Prostate gland (tissue), 2 donors: ENCODE measurements around the gene PSORS1C1. TPM values are rescaled to one million over a fixed set of nuclear protein-coding genes. Genes with fewer than 3 reads are reported as not detected.

Experiments
- DNase-seq: peaks from one replicate; pipeline ENCODE4 v3.0.0-alpha.2; 2019; ENCODE audit warnings: low spot score
- H3K27ac ChIP-seq, 2 donors: fragments of 200-600 bp; sonication (generic); 2 replicates each; pipeline ENCODE4 v1.5.1; 2017 to 2019
- H3K27me3 ChIP-seq: fragments of 200-600 bp; sonication (generic); replicated peaks from 2 replicates; pipeline ENCODE4 v1.5.1; 2019; ENCODE audit not compliant: insufficient read depth
- H3K36me3 ChIP-seq, 2 donors: fragments of 200-600 bp; sonication (generic); 1 replicate in 1 of 2; 2 replicates in 1 of 2; pipeline versions ENCODE4 v1.5.1 to v1.8.1; 2017 to 2019
- H3K4me1 ChIP-seq: fragments of 200-600 bp; sonication (generic); replicated peaks from 2 replicates; pipeline ENCODE4 v1.5.1; 2019
- H3K4me3 ChIP-seq, 2 donors: fragments of 200-600 bp; sonication (generic); 2 replicates each; pipeline ENCODE4 v1.5.1; 2017 to 2019
- H3K9me3 ChIP-seq: fragments of 200-600 bp; sonication (generic); 2 replicates; pipeline ENCODE4 v1.5.1; 2017
- CTCF ChIP-seq, 4 experiments: fragments of 200-600 bp in 2 of 4; fragments of 450-650 bp in 2 of 4; sonication (generic) in 2 of 4; IDR thresholded peaks; 1 replicate in 3 of 4; 2 replicates in 1 of 4; pipeline ENCODE4 v1.5.1; 2016 to 2019; ENCODE audit warnings: antibody characterized with exemption in 4 of 4, mild to moderate bottlenecking in 2 of 4, moderate library complexity in 2 of 4
- POLR2A ChIP-seq: fragments of 450-650 bp; IDR thresholded peaks from one replicate; pipeline ENCODE4 v1.6.1; 2016; ENCODE audit warnings: antibody characterized with exemption, mild to moderate bottlenecking
- POLR2AphosphoS5 ChIP-seq: sonication (generic); formaldehyde crosslinking; IDR thresholded peaks from one replicate; pipeline ENCODE4 v1.6.1; 2017; ENCODE audit warnings: antibody characterized with exemption
- WGBS: methylation state at CpG from one replicate; pipeline ENCODE4 v1.1.5; 2018; 5-methylcytosine and 5-hydroxymethylcytosine counted together
- intact Hi-C: fragments of 100-400 bp; cut with DNase I; formaldehyde crosslinking; loops from one replicate; pipeline ENCODE4 v1.14.2; 2022
- total RNA-seq, 2 donors: library from RNA; depleted of rRNA; stranded (reverse); fragments of >200 nt; gene quantifications; one replicate each; pipeline ENCODE4 v1.1.0, GENCODE V29; 2016

PSORS1C1 gene
- total RNA-seq, 2 donors from 2014 or later, result 1.2 to 3.5 TPM

GRCh38 chr6:31129130-31129529 lies 14.5 kb downstream of the PSORS1C1 start:
- H3K4me3 ChIP-seq, result no peak overlapping the region
- TF ChIP-seq CTCF (IDR thresholded peaks at IDR 0.05), result no peak
- TF ChIP-seq POLR2AphosphoS5, result peak; percentile 65
- intact Hi-C loops, result no loop called here
- no peaks in the 10 kb centered on the region for H3K9me3 ChIP-seq
- peak overlapping the region in 1 of 2 donors; percentile 63 for H3K27ac ChIP-seq
- no peaks in the 10 kb centered on the region for H3K36me3 ChIP-seq
- H3K27me3 ChIP-seq, result no peaks in the 10 kb centered on the region
- no peaks in the 10 kb centered on the region for H3K4me1 ChIP-seq
- WGBS, result 31% methylated on average over 4 of the region's 4 CpGs
- DNase-seq, result peak; percentile 51

- no peak for DNase-seq
- Histone ChIP-seq H3K4me3 (no peak overlapping the region), H3K36me3 (no peaks in the 10 kb centered on the region), H3K4me1 (no peaks in the 10 kb centered on the region), H3K27ac (no peak overlapping the region), H3K9me3 (no peaks in the 10 kb centered on the region), H3K27me3 (no peaks in the 10 kb centered on the region)
- intact Hi-C loops, result no loop called here
- TF ChIP-seq POLR2A (no peak), POLR2AphosphoS5 (no peak), CTCF (IDR thresholded peaks at IDR 0.05) (no peak)
- 96% methylated on average over 3 of the region's 3 CpGs for WGBS
Measured at GRCh38 chr6:31130751-31131150, 16.2 kb downstream of the PSORS1C1 start.

- no peak for TF ChIP-seq CTCF (IDR thresholded peaks at IDR 0.05)
- Histone ChIP-seq H3K9me3 (no peaks in the 10 kb centered on the region), H3K36me3 (no peaks in the 10 kb centered on the region), H3K4me3 (no peak overlapping the region), H3K4me1 (no peaks in the 10 kb centered on the region), H3K27ac (no peak overlapping the region), H3K27me3 (no peaks in the 10 kb centered on the region)
- DNase-seq, result no peak
- intact Hi-C loops, result no loop called here
- WGBS, result 96% methylated on average over 3 of the region's 3 CpGs
Measured at GRCh38 chr6:31131595-31131994, 17.0 kb downstream of the PSORS1C1 start.

GRCh38 chr6:31132806-31133205 lies 18.2 kb downstream of the PSORS1C1 start:
- TF ChIP-seq POLR2AphosphoS5 (no peak), CTCF (IDR thresholded peaks at IDR 0.05) (no peak), POLR2A (no peak)
- Histone ChIP-seq H3K4me3 (no peak overlapping the region), H3K27me3 (no peaks in the 10 kb centered on the region), H3K9me3 (no peaks in the 10 kb centered on the region), H3K4me1 (no peaks in the 10 kb centered on the region), H3K27ac (no peak overlapping the region), H3K36me3 (no peaks in the 10 kb centered on the region)
- intact Hi-C loops, result no loop called here
- WGBS, result 76% methylated on average over 6 of the region's 6 CpGs
- no peak for DNase-seq

- intact Hi-C loops, result loop anchor here (2.0 kb wide), 1 partner anchor 231 kb away; no protein-coding TSS in a partner anchor
- WGBS, result 89% methylated on average over 10 of the region's 10 CpGs
Measured at GRCh38 chr6:31135710-31136109, 21.1 kb downstream of the PSORS1C1 start.

More at GRCh38 chr6:31135710-31136109, 21.1 kb downstream of the PSORS1C1 start:
- Histone ChIP-seq H3K36me3 (no peaks in the 10 kb centered on the region), H3K27ac (no peak overlapping the region), H3K9me3 (no peaks in the 10 kb centered on the region), H3K4me1 (no peaks in the 10 kb centered on the region), H3K4me3 (no peak overlapping the region), H3K27me3 (no peaks in the 10 kb centered on the region)
- no peak for DNase-seq
- TF ChIP-seq CTCF (IDR thresholded peaks at IDR 0.05), result no peak
